Spleen (tissue), 11 donors: ENCODE measurements around the gene CNTNAP5. TPM values are rescaled to one million over a fixed set of nuclear protein-coding genes. Genes with fewer than 3 reads are reported as not detected.

Source experiments
- DNase-seq: peaks from one replicate; pipeline ENCODE4 v3.0.0-alpha.2; 2020
- H3K27ac ChIP-seq, 8 donors: fragments of 200-600 bp; sonication (generic) in 7 of 8; 1 replicate in 4 of 8; 2 replicates in 4 of 8; pipeline versions ENCODE4 v1.5.0 to v1.8.0; 2016 to 2021; ENCODE audit warnings: inconsistent platforms in 4 of 8, mild to moderate bottlenecking in 4 of 8, moderate library complexity in 1 of 8
- H3K27me3 ChIP-seq, 7 donors: fragments of 200-600 bp; sonication (generic) in 6 of 7; replicated peaks in 1 of 7; 1 replicate in 4 of 7; 2 replicates in 3 of 7; pipeline versions ENCODE4 v1.5.0 to v1.8.0; 2016 to 2021; ENCODE audit warnings: inconsistent platforms in 3 of 7, mild to moderate bottlenecking in 1 of 7
- H3K36me3 ChIP-seq, 6 donors: fragments of 200-600 bp; sonication (generic) in 5 of 6; 1 replicate in 4 of 6; 2 replicates in 2 of 6; pipeline versions ENCODE4 v1.5.0 to v1.8.0; 2016 to 2021; ENCODE audit warnings: inconsistent platforms in 2 of 6
- H3K4me1 ChIP-seq, 6 donors: fragments of 200-600 bp; sonication (generic) in 5 of 6; 1 replicate in 3 of 6; 2 replicates in 3 of 6; pipeline versions ENCODE4 v1.5.0 to v1.8.0; 2016 to 2021; ENCODE audit warnings: inconsistent platforms in 3 of 6
- H3K4me3 ChIP-seq, 8 donors: fragments of 200-600 bp; sonication (generic) in 7 of 8; 1 replicate in 4 of 8; 2 replicates in 4 of 8; pipeline versions ENCODE4 v1.5.0 to v1.8.0; 2016 to 2021; ENCODE audit warnings: inconsistent platforms in 4 of 8, mild to moderate bottlenecking in 4 of 8, moderate library complexity in 2 of 8
- H3K9me3 ChIP-seq, 8 donors: fragments of 200-600 bp; sonication (generic) in 7 of 8; 1 replicate in 4 of 8; 2 replicates in 4 of 8; pipeline versions ENCODE4 v1.5.0 to v1.8.0; 2016 to 2021; ENCODE audit warnings: inconsistent platforms in 4 of 8
- CTCF ChIP-seq, 11 experiments: fragments of 200-600 bp in 7 of 11; fragments of 450-650 bp in 4 of 11; sonication (generic) in 4 of 11; IDR thresholded peaks in 8 of 11; conservative IDR thresholded peaks in 3 of 11; 1 replicate in 7 of 11; 2 replicates in 4 of 11; pipeline versions ENCODE4 v1.4.0 to v1.8.0; 2016 to 2021; ENCODE audit warnings: antibody characterized with exemption in 11 of 11, inconsistent platforms in 4 of 11, mild to moderate bottlenecking in 1 of 11
- POLR2A ChIP-seq, 3 donors: fragments of 450-650 bp; IDR thresholded peaks; one replicate each; pipeline ENCODE4 v1.5.1; 2017; ENCODE audit warnings: antibody characterized with exemption in 3 of 3, mild to moderate bottlenecking in 1 of 3
- POLR2AphosphoS5 ChIP-seq, 3 donors: sonication (generic); formaldehyde crosslinking; IDR thresholded peaks; one replicate each; pipeline ENCODE4 v1.5.1; 2017; ENCODE audit warnings: antibody characterized with exemption in 3 of 3
- WGBS, 5 donors: extraction: QIAGEN DNeasy Blood & Tissue Kit in 3 of 5; methylation state at CpG; one replicate each; pipeline versions ENCODE4 v1.1.5 to v1.1.7; 2013 to 2018; 5-methylcytosine and 5-hydroxymethylcytosine counted together
- intact Hi-C: fragments of 100-400 bp; cut with DNase I; formaldehyde crosslinking; loops from one replicate; pipeline ENCODE4 v1.15.0; 2023; ENCODE audit warnings: low total_unique reads
- polyA plus RNA-seq, 3 donors: library from polyadenylated mRNA; stranded (reverse); fragments of 200-250 nt; gene quantifications; one replicate each; pipeline ENCODE4 v1.2.1, GENCODE V29; 2013
- total RNA-seq, 7 donors: library from RNA; depleted of rRNA in 3 of 7; stranded (reverse); fragments of >200 nt in 3 of 7; fragmentation: NEBNext Ultra II Directional in 4 of 7; extraction: Animal tissue kit (Norgen Biotek cat#: 25700) in 4 of 7; gene quantifications; one replicate each; pipeline versions ENCODE4 v1.1.0 to v1.2.1, GENCODE V29; 2016 to 2021
- donor health status: healthy with polysubstance abuse.
- donor health status: DM: no; HTN: no; CAD: no; lungs with moderate emphysema.
- donor health status: DM: no; HTN: no; CAD: no.
- donor health status: Bipolar disorder and iron deficiency.
- donor health status: healthy.
- donor health status: DM: no; HTN: no; CAD: no.
- donor health status: DM: yes; HTN: yes; CAD: no.

Gene CNTNAP5
- total and polyA plus RNA-seq, 10 donors, result 0.18 TPM; not detected in 9

GRCh38 chr2:124580263-124580662 is 555.2 kb downstream of the CNTNAP5 start:
- WGBS, 5 donors, result 32 to 83% (median 78%) methylated on average over 4 of the region's 4 CpGs
- no peak for DNase-seq
- intact Hi-C loops, result no loop called here
- Histone ChIP-seq H3K36me3 (no peaks in the 10 kb centered on the region), H3K4me1 (no peaks in the 10 kb centered on the region), H3K27me3 (no peaks in the 10 kb centered on the region), H3K27ac (no peak overlapping the region), H3K9me3 (no peaks in the 10 kb centered on the region), H3K4me3 (no peak overlapping the region)
- TF ChIP-seq POLR2AphosphoS5 (IDR thresholded peaks at IDR 0.05) (no peak), POLR2A (IDR thresholded peaks at IDR 0.05) (no peak)

GRCh38 chr2:124582387-124582786 is 557.3 kb downstream of the CNTNAP5 start:
- H3K9me3 ChIP-seq, result no peaks in the 10 kb centered on the region
- intact Hi-C loops, result no loop called here
- H3K36me3 ChIP-seq, result no peaks in the 10 kb centered on the region
- TF ChIP-seq POLR2AphosphoS5 (IDR thresholded peaks at IDR 0.05) (no peak), POLR2A (IDR thresholded peaks at IDR 0.05) (no peak), CTCF (IDR thresholded peaks at IDR 0.05 in 8 of 11, conservative IDR thresholded peaks at IDR 0.05 in 3 of 11) (no peak)
- H3K27me3 ChIP-seq, result no peaks in the 10 kb centered on the region
- DNase-seq, result no peak
- H3K4me3 ChIP-seq, result no peak overlapping the region
- no peaks in the 10 kb centered on the region for H3K4me1 ChIP-seq
- no peak overlapping the region for H3K27ac ChIP-seq

- TF ChIP-seq POLR2AphosphoS5 (IDR thresholded peaks at IDR 0.05) (no peak), CTCF (IDR thresholded peaks at IDR 0.05 in 8 of 11, conservative IDR thresholded peaks at IDR 0.05 in 3 of 11) (no peak), POLR2A (IDR thresholded peaks at IDR 0.05) (no peak)
- H3K4me1 ChIP-seq, result no peaks in the 10 kb centered on the region
- peaks cover 0 to 3% (median 0%) of the 10 kb centered on the region in 8 donors for H3K9me3 ChIP-seq
- H3K4me3 ChIP-seq, result no peak overlapping the region
- no peaks in the 10 kb centered on the region for H3K36me3 ChIP-seq
- no peak overlapping the region for H3K27ac ChIP-seq
- no peak for DNase-seq
- no peaks in the 10 kb centered on the region for H3K27me3 ChIP-seq
- intact Hi-C loops, result no loop called here
- WGBS, 5 donors, result 90 to 98% (median 92%) methylated on average over 4 of the region's 4 CpGs
Measured at GRCh38 chr2:124584615-124585014, 559.5 kb downstream of the CNTNAP5 start.

- intact Hi-C loops, result no loop called here
- DNase-seq, result no peak
- Histone ChIP-seq H3K27ac (no peak overlapping the region), H3K36me3 (no peaks in the 10 kb centered on the region), H3K9me3 (peaks cover 0 to 10% (median 0%) of the 10 kb centered on the region in 8 donors), H3K4me1 (no peaks in the 10 kb centered on the region), H3K4me3 (no peak overlapping the region), H3K27me3 (no peaks in the 10 kb centered on the region)
- TF ChIP-seq POLR2AphosphoS5 (IDR thresholded peaks at IDR 0.05) (no peak), CTCF (IDR thresholded peaks at IDR 0.05 in 8 of 11, conservative IDR thresholded peaks at IDR 0.05 in 3 of 11) (no peak), POLR2A (IDR thresholded peaks at IDR 0.05) (no peak)
- WGBS, 5 donors, result 58 to 69% (median 61%) methylated on average over 1 of the region's 1 CpG
Measured at GRCh38 chr2:124585277-124585676, 560.2 kb downstream of the CNTNAP5 start.

GRCh38 chr2:124586210-124586609 is 561.1 kb downstream of the CNTNAP5 start:
- H3K4me3 ChIP-seq, result no peak overlapping the region
- no peaks in the 10 kb centered on the region for H3K4me1 ChIP-seq
- no peak overlapping the region for H3K27ac ChIP-seq
- no peaks in the 10 kb centered on the region for H3K36me3 ChIP-seq
- DNase-seq, result peak; percentile 53
- TF ChIP-seq POLR2AphosphoS5 (IDR thresholded peaks at IDR 0.05) (no peak), CTCF (IDR thresholded peaks at IDR 0.05 in 8 of 11, conservative IDR thresholded peaks at IDR 0.05 in 3 of 11) (no peak), POLR2A (IDR thresholded peaks at IDR 0.05) (no peak)
- H3K9me3 ChIP-seq, result peaks cover 0 to 12% (median 0%) of the 10 kb centered on the region in 8 donors
- H3K27me3 ChIP-seq, result no peaks in the 10 kb centered on the region
- intact Hi-C loops, result no loop called here
- WGBS, 5 donors, result 85 to 95% (median 92%) methylated on average over 3 of the region's 3 CpGs
